T-cell (primary cell): ENCODE data around the gene SETD4. TPM values are rescaled to one million over a fixed set of nuclear protein-coding genes. Genes with fewer than 3 reads are reported as not detected.

Source experiments
- ATAC-seq, 4 experiments: fragments of 200-7000 bp in 3 of 4; fragments of 150-1000 bp in 1 of 4; cut with Tn5 transposase; replicated peaks in 1 of 4; 1 replicate in 3 of 4; 2 replicates in 1 of 4; pipeline ENCODE4 v1.10.0; 2021; ENCODE audit warnings: moderate library complexity in 3 of 4, mild to moderate bottlenecking in 2 of 4, moderate number of reproducible peaks in 1 of 4
- CTCF ChIA-PET, 2 donors: fragments of 300-600 bp; sonication (Branson Sonifier 250); formaldehyde crosslinking; loops; one replicate each; lab custom pipeline; 2022; ENCODE audit warnings: antibody characterized with exemption in 2 of 2; lab: Charles Lee
- POLR2A ChIA-PET, 2 donors: fragments of 300-600 bp; sonication (Branson Sonifier 250); formaldehyde crosslinking; loops; one replicate each; lab custom pipeline; 2022; ENCODE audit warnings: antibody characterized with exemption in 2 of 2; lab: Charles Lee
- DNase-seq, 35 experiments: peaks; one replicate each; pipeline versions ENCODE4 v3.0.0 to v3.0.0-alpha.2; 2013 to 2023
- H3K27ac ChIP-seq: one replicate; pipeline ENCODE4 v1.5.1; 2013; ENCODE audit warnings: low read length
- H3K27me3 ChIP-seq, 2 experiments: replicated peaks in 1 of 2; 1 replicate in 1 of 2; 2 replicates in 1 of 2; pipeline versions ENCODE4 v1.6.1 to v1.7.0; 2013; ENCODE audit warnings: low read length in 1 of 2, mixed read lengths in 1 of 2; ENCODE audit not compliant: control insufficient read depth in 2 of 2, insufficient read depth in 2 of 2; ENCODE audit errors: extremely low read depth in 1 of 2
- H3K36me3 ChIP-seq, 2 donors: 1 replicate in 1 of 2; 2 replicates in 1 of 2; pipeline versions ENCODE4 v1.6.1 to v1.7.0; 2013; ENCODE audit warnings: low read length in 1 of 2; ENCODE audit not compliant: control insufficient read depth in 2 of 2, insufficient read depth in 1 of 2; ENCODE audit errors: extremely low read depth in 1 of 2
- H3K4me1 ChIP-seq, 2 experiments: 1 replicate in 1 of 2; 2 replicates in 1 of 2; pipeline versions ENCODE4 v1.6.1 to v1.7.0; 2013; ENCODE audit warnings: low read length in 2 of 2, mixed read lengths in 1 of 2; ENCODE audit not compliant: insufficient read depth in 2 of 2, control insufficient read depth in 1 of 2; ENCODE audit errors: extremely low read depth in 1 of 2
- H3K4me3 ChIP-seq, 2 donors: 1 replicate in 1 of 2; 2 replicates in 1 of 2; pipeline versions ENCODE4 v1.5.1 to v1.7.0; 2013; ENCODE audit warnings: mild to moderate bottlenecking in 2 of 2, low read length in 1 of 2, moderate library complexity in 1 of 2; ENCODE audit not compliant: control insufficient read depth in 1 of 2; ENCODE audit errors: extremely low read depth in 1 of 2
- H3K9me3 ChIP-seq: 2 replicates; pipeline ENCODE4 v1.7.0; 2013
- H3K27ac Mint-ChIP-seq, 2 donors: one replicate each; pipeline ENCODE4 v1.8.0; 2020 to 2021; ENCODE audit warnings: mild to moderate bottlenecking in 2 of 2, mixed read lengths in 2 of 2
- H3K27me3 Mint-ChIP-seq, 2 donors: one replicate each; pipeline ENCODE4 v1.8.0; 2021 to 2022; ENCODE audit warnings: mixed read lengths in 2 of 2
- H3K36me3 Mint-ChIP-seq: one replicate; pipeline ENCODE4 v1.8.0; 2021; ENCODE audit warnings: mixed read lengths
- H3K4me1 Mint-ChIP-seq, 3 donors: one replicate each; pipeline ENCODE4 v1.8.0; 2020 to 2022; ENCODE audit warnings: mixed read lengths in 3 of 3, mild to moderate bottlenecking in 1 of 3
- H3K4me3 Mint-ChIP-seq, 3 donors: one replicate each; pipeline ENCODE4 v1.8.0; 2020 to 2022; ENCODE audit warnings: mild to moderate bottlenecking in 3 of 3, mixed read lengths in 3 of 3, moderate library complexity in 3 of 3
- H3K9me3 Mint-ChIP-seq, 3 donors: one replicate each; pipeline ENCODE4 v1.8.0; 2020 to 2022; ENCODE audit warnings: mixed read lengths in 3 of 3
- WGBS: methylation state at CpG from one replicate; pipeline ENCODE4 v1.1.5; 2013; ENCODE audit warnings: missing lambda C conversion rate; ENCODE audit not compliant: insufficient coverage; 5-methylcytosine and 5-hydroxymethylcytosine counted together
- total RNA-seq, 35 experiments: library from RNA in 6 of 35; stranded (reverse) in 6 of 35; fragments of 120-200 nt in 1 of 35; gene quantifications; one replicate each; pipeline versions ENCODE4 v1.2.1 to v1.2.4 and lab custom pipeline; 2013 to 2026

The SETD4 gene
- total RNA-seq, 5 donors from 2014 or later (not counting 1 experiment from before 2014, with no cell fraction given), result 16.5 to 36.4 (median 30.3) TPM

- H3K4me3 Mint-ChIP-seq, result no peak overlapping the region
- no peaks in the 10 kb centered on the region for H3K4me1 Mint-ChIP-seq
- H3K27ac ChIP-seq, result no peak overlapping the region
- H3K9me3 ChIP-seq, result no peaks in the 10 kb centered on the region
- ChIA-PET CTCF (interaction anchor here in 1 of 2 donors (0.8 kb wide), 1 partner anchor 1040 kb away, joined by 8 read pairs; no protein-coding TSS in a partner anchor), POLR2A (interaction anchor here in 1 of 2 donors (0.7 kb wide), 1 partner anchor 1486 kb away, joined by 4 read pairs; no protein-coding TSS in a partner anchor)
- H3K36me3 Mint-ChIP-seq, result peaks cover 6% of the 10 kb centered on the region
- H3K36me3 ChIP-seq, result no peaks in the 10 kb centered on the region
- H3K4me3 ChIP-seq, result no peak overlapping the region
- 58% methylated on average over 1 of the region's 1 CpG for WGBS
- peaks cover 0 to 16% of the 10 kb centered on the region in 2 experiments for H3K27me3 ChIP-seq
- H3K27ac Mint-ChIP-seq, result no peak overlapping the region
- H3K4me1 ChIP-seq, result no peaks in the 10 kb centered on the region
- DNase-seq, result no peak
- H3K27me3 Mint-ChIP-seq, result peaks cover 8 to 20% of the 10 kb centered on the region in 2 donors
- peaks cover 6 to 13% (median 7%) of the 10 kb centered on the region in 3 donors for H3K9me3 Mint-ChIP-seq
- no peak for ATAC-seq
Measured at GRCh38 chr21:36096398-36097290, 36.3 kb upstream of the SETD4 start.

GRCh38 chr21:36093512-36093911 is 33.2 kb upstream of the SETD4 start:
- no CpG with 5 or more reads among the region's 1 CpG for WGBS
- H3K27me3 Mint-ChIP-seq, result peaks cover 4 to 10% of the 10 kb centered on the region in 2 donors
- DNase-seq, result no peak
- H3K4me3 Mint-ChIP-seq, result no peak overlapping the region
- no peaks in the 10 kb centered on the region for H3K4me1 Mint-ChIP-seq
- ATAC-seq, result no peak
- ChIA-PET POLR2A (interaction anchor here in 1 of 2 donors (0.5 kb wide), 1 partner anchor 19 kb away, joined by 3 read pairs; no protein-coding TSS in a partner anchor), CTCF (interaction anchor here in 1 of 2 donors (1.2 kb wide), 1 partner anchor 10 kb away, joined by 3 read pairs; no protein-coding TSS in a partner anchor)
- no peak overlapping the region for H3K27ac Mint-ChIP-seq
- no peak overlapping the region for H3K4me3 ChIP-seq
- peaks cover 0 to 16% of the 10 kb centered on the region in 2 experiments for H3K27me3 ChIP-seq
- no peak overlapping the region for H3K27ac ChIP-seq
- H3K9me3 ChIP-seq, result no peaks in the 10 kb centered on the region
- no peaks in the 10 kb centered on the region for H3K36me3 ChIP-seq
- peaks cover 6 to 13% (median 7%) of the 10 kb centered on the region in 3 donors for H3K9me3 Mint-ChIP-seq
- peaks cover 6% of the 10 kb centered on the region for H3K36me3 Mint-ChIP-seq
- no peaks in the 10 kb centered on the region for H3K4me1 ChIP-seq

GRCh38 chr21:36092681-36093080 is 32.4 kb upstream of the SETD4 start:
- ATAC-seq (no peak), DNase-seq (no peak)
- no peak overlapping the region for H3K4me3 Mint-ChIP-seq
- H3K36me3 Mint-ChIP-seq, result peaks cover 6% of the 10 kb centered on the region
- no peaks in the 10 kb centered on the region for H3K4me1 Mint-ChIP-seq
- H3K9me3 ChIP-seq, result no peaks in the 10 kb centered on the region
- no peak overlapping the region for H3K27ac ChIP-seq
- ChIA-PET POLR2A (no interaction called here), CTCF (no interaction called here)
- no peaks in the 10 kb centered on the region for H3K36me3 ChIP-seq
- H3K9me3 Mint-ChIP-seq, result peaks cover 6 to 13% (median 7%) of the 10 kb centered on the region in 3 donors
- no peak overlapping the region for H3K4me3 ChIP-seq
- no peaks in the 10 kb centered on the region for H3K4me1 ChIP-seq
- peaks cover 0 to 16% of the 10 kb centered on the region in 2 experiments for H3K27me3 ChIP-seq
- peaks cover 4 to 10% of the 10 kb centered on the region in 2 donors for H3K27me3 Mint-ChIP-seq
- no peak overlapping the region for H3K27ac Mint-ChIP-seq

GRCh38 chr21:36089946-36090345 is 29.6 kb upstream of the SETD4 start:
- Histone ChIP-seq H3K4me3 (no peak overlapping the region), H3K27me3 (peaks cover 0 to 14% of the 10 kb centered on the region in 2 experiments), H3K9me3 (no peaks in the 10 kb centered on the region), H3K4me1 (no peaks in the 10 kb centered on the region), H3K36me3 (no peaks in the 10 kb centered on the region), H3K27ac (no peak overlapping the region)
- no CpG with 5 or more reads among the region's 3 CpGs for WGBS
- Mint-ChIP-seq H3K9me3 (peaks cover 6 to 13% (median 7%) of the 10 kb centered on the region in 3 donors), H3K36me3 (peaks cover 6% of the 10 kb centered on the region), H3K4me1 (peaks cover 4 to 14% (median 12%) of the 10 kb centered on the region in 3 donors), H3K4me3 (no peak overlapping the region), H3K27ac (no peak overlapping the region), H3K27me3 (peaks cover 4 to 10% of the 10 kb centered on the region in 2 donors)
- DNase-seq, result no peak
- CTCF ChIA-PET, result no interaction called here
- POLR2A ChIA-PET, result no interaction called here
- no peak for ATAC-seq

- WGBS, result no CpG with 5 or more reads among the region's 6 CpGs
- H3K4me3 Mint-ChIP-seq, result no peak overlapping the region
- Histone ChIP-seq H3K27ac (no peak overlapping the region), H3K4me3 (no peak overlapping the region), H3K9me3 (no peaks in the 10 kb centered on the region), H3K36me3 (no peaks in the 10 kb centered on the region), H3K27me3 (no peaks in the 10 kb centered on the region), H3K4me1 (no peaks in the 10 kb centered on the region)
- H3K4me1 Mint-ChIP-seq, result peaks cover 4 to 14% (median 12%) of the 10 kb centered on the region in 3 donors
- no peak for DNase-seq
- H3K27me3 Mint-ChIP-seq, result no peaks in the 10 kb centered on the region
- POLR2A ChIA-PET, result no interaction called here
- no peaks in the 10 kb centered on the region for H3K36me3 Mint-ChIP-seq
- H3K27ac Mint-ChIP-seq, result no peak overlapping the region
- CTCF ChIA-PET, result interaction anchor here in 1 of 2 donors (0.5 kb wide), 1 partner anchor 51 kb away, joined by 4 read pairs; no protein-coding TSS in a partner anchor
- no peaks in the 10 kb centered on the region for H3K9me3 Mint-ChIP-seq
- no peak for ATAC-seq
Measured at GRCh38 chr21:36087362-36088138, 27.2 kb upstream of the SETD4 start.

- POLR2A ChIA-PET, result interaction anchor here in 1 of 2 donors (0.6 to 0.7 kb wide), 4 partner anchors 42 to 1087 kb away, joined by 3 to 6 read pairs (median 4); no protein-coding TSS in a partner anchor
- WGBS, result no CpG with 5 or more reads among the region's 3 CpGs
Measured at GRCh38 chr21:36082237-36082664, 21.9 kb upstream of the SETD4 start.

More at GRCh38 chr21:36082237-36082664, 21.9 kb upstream of the SETD4 start:
- Mint-ChIP-seq H3K4me1 (peaks cover 24 to 42% (median 36%) of the 10 kb centered on the region in 3 donors), H3K4me3 (no peak overlapping the region), H3K27ac (no peak overlapping the region), H3K36me3 (no peaks in the 10 kb centered on the region), H3K9me3 (no peaks in the 10 kb centered on the region), H3K27me3 (no peaks in the 10 kb centered on the region)
- CTCF ChIA-PET, result interaction anchor here (0.5 to 1.5 kb wide), 3 partner anchors 10 to 1715 kb away, joined by 3 to 4 read pairs (median 3); no protein-coding TSS in a partner anchor
- Histone ChIP-seq H3K36me3 (no peaks in the 10 kb centered on the region), H3K4me3 (no peak overlapping the region), H3K9me3 (no peaks in the 10 kb centered on the region), H3K27ac (no peak overlapping the region), H3K27me3 (no peaks in the 10 kb centered on the region), H3K4me1 (peaks cover 0 to 14% of the 10 kb centered on the region in 2 experiments)
- ATAC-seq (no peak), DNase-seq (no peak)
